HepG2 (cell line): ENCODE measurements around the gene RNF208.

Experiments
- ARNT ChIP-seq: fragments of 450-650 bp; IDR thresholded peaks from 2 replicates; pipeline ENCODE4 v1.6.1; 2017
- ETV5 ChIP-seq: IDR thresholded peaks from 2 replicates; pipeline ENCODE4 v1.6.1; 2018; ENCODE audit warnings: missing biosample characterization, missing genetic modification reagents, inconsistent platforms, borderline replicate concordance
- SMC3 ChIP-seq: IDR thresholded peaks from 2 replicates; pipeline ENCODE4 v1.6.1; 2011; ENCODE audit warnings: low read length, improper control_type of control experiment

- TF ChIP-seq ARNT, result no peak
- no peak for TF ChIP-seq SMC3
- no peak for TF ChIP-seq ETV5 (CRISPR knock-in tag)
Observed at GRCh38 chr9:137194388-137194787, 27.7 kb downstream of the RNF208 start.
